SU-DHL-6 (cell line): ENCODE data around the gene CERS6.
"Not testable (repeated sequence)": the region's sequence is repeated elsewhere in the genome, so short reads cannot be mapped to it uniquely, and the experiment has no call there.

Experiments used
- EZH2phosphoT487 ChIP-seq: fragments of 200-600 bp; sonication (generic), shearing (Covaris generic); conservative IDR thresholded peaks from 2 replicates; pipeline ENCODE4 v1.6.1; 2018; ENCODE audit warnings: mild to moderate bottlenecking, antibody characterized with exemption, low read length, moderate library complexity, mixed read lengths
- TF ChIP-seq, protein P1 (sequence below): fragments of 200-600 bp; sonication (generic); IDR thresholded peaks from one replicate; pipeline ENCODE4 v1.5.1; 2017; ENCODE audit warnings: antibody characterized with exemption, mild to moderate bottlenecking, low read length, moderate library complexity; ENCODE audit not compliant: insufficient read depth, poor library complexity, severe bottlenecking

DNA sequence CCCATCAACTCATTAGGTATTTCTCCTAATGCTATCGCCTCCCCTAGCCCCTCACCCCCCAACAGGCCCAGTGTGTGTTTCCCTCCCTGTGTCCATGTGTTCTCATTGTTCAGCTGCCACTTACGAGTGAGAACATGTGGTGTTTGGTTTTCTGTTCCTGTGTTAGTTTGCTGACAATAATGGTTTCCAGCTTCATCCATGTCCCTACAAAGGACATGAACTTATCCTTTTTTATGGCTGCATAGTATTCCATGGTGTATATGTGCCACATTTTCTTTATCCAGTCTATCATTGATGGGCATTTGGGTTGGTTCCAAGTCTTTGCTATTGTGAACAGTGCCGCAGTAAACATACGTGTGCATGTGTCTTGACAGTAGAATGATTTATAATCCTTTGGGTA, 35.7 kb downstream of the CERS6 start:
- TF ChIP-seq, protein P1, sequence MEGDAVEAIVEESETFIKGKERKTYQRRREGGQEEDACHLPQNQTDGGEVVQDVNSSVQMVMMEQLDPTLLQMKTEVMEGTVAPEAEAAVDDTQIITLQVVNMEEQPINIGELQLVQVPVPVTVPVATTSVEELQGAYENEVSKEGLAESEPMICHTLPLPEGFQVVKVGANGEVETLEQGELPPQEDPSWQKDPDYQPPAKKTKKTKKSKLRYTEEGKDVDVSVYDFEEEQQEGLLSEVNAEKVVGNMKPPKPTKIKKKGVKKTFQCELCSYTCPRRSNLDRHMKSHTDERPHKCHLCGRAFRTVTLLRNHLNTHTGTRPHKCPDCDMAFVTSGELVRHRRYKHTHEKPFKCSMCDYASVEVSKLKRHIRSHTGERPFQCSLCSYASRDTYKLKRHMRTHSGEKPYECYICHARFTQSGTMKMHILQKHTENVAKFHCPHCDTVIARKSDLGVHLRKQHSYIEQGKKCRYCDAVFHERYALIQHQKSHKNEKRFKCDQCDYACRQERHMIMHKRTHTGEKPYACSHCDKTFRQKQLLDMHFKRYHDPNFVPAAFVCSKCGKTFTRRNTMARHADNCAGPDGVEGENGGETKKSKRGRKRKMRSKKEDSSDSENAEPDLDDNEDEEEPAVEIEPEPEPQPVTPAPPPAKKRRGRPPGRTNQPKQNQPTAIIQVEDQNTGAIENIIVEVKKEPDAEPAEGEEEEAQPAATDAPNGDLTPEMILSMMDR, result not testable (repeated sequence)
- TF ChIP-seq EZH2phosphoT487, result not testable (repeated sequence)
